Spleen (tissue), 11 donors: ENCODE measurements around the gene DCDC1. TPM values are rescaled to one million over a fixed set of nuclear protein-coding genes. Genes with fewer than 3 reads are reported as not detected.

Experiments used
- DNase-seq: peaks from one replicate; pipeline ENCODE4 v3.0.0-alpha.2; 2020
- H3K27ac ChIP-seq, 8 donors: fragments of 200-600 bp; sonication (generic) in 7 of 8; 1 replicate in 4 of 8; 2 replicates in 4 of 8; pipeline versions ENCODE4 v1.5.0 to v1.8.0; 2016 to 2021; ENCODE audit warnings: inconsistent platforms in 4 of 8, mild to moderate bottlenecking in 4 of 8, moderate library complexity in 1 of 8
- H3K27me3 ChIP-seq, 7 donors: fragments of 200-600 bp; sonication (generic) in 6 of 7; replicated peaks in 1 of 7; 1 replicate in 4 of 7; 2 replicates in 3 of 7; pipeline versions ENCODE4 v1.5.0 to v1.8.0; 2016 to 2021; ENCODE audit warnings: inconsistent platforms in 3 of 7, mild to moderate bottlenecking in 1 of 7
- H3K36me3 ChIP-seq, 6 donors: fragments of 200-600 bp; sonication (generic) in 5 of 6; 1 replicate in 4 of 6; 2 replicates in 2 of 6; pipeline versions ENCODE4 v1.5.0 to v1.8.0; 2016 to 2021; ENCODE audit warnings: inconsistent platforms in 2 of 6
- H3K4me1 ChIP-seq, 6 donors: fragments of 200-600 bp; sonication (generic) in 5 of 6; 1 replicate in 3 of 6; 2 replicates in 3 of 6; pipeline versions ENCODE4 v1.5.0 to v1.8.0; 2016 to 2021; ENCODE audit warnings: inconsistent platforms in 3 of 6
- H3K4me3 ChIP-seq, 8 donors: fragments of 200-600 bp; sonication (generic) in 7 of 8; 1 replicate in 4 of 8; 2 replicates in 4 of 8; pipeline versions ENCODE4 v1.5.0 to v1.8.0; 2016 to 2021; ENCODE audit warnings: inconsistent platforms in 4 of 8, mild to moderate bottlenecking in 4 of 8, moderate library complexity in 2 of 8
- H3K9me3 ChIP-seq, 8 donors: fragments of 200-600 bp; sonication (generic) in 7 of 8; 1 replicate in 4 of 8; 2 replicates in 4 of 8; pipeline versions ENCODE4 v1.5.0 to v1.8.0; 2016 to 2021; ENCODE audit warnings: inconsistent platforms in 4 of 8
- POLR2A ChIP-seq, 3 donors: fragments of 450-650 bp; IDR thresholded peaks; one replicate each; pipeline ENCODE4 v1.5.1; 2017; ENCODE audit warnings: antibody characterized with exemption in 3 of 3, mild to moderate bottlenecking in 1 of 3
- POLR2AphosphoS5 ChIP-seq, 3 donors: sonication (generic); formaldehyde crosslinking; IDR thresholded peaks; one replicate each; pipeline ENCODE4 v1.5.1; 2017; ENCODE audit warnings: antibody characterized with exemption in 3 of 3
- WGBS, 5 donors: extraction: QIAGEN DNeasy Blood & Tissue Kit in 3 of 5; methylation state at CpG; one replicate each; pipeline versions ENCODE4 v1.1.5 to v1.1.7; 2013 to 2018; 5-methylcytosine and 5-hydroxymethylcytosine counted together
- intact Hi-C: fragments of 100-400 bp; cut with DNase I; formaldehyde crosslinking; loops from one replicate; pipeline ENCODE4 v1.15.0; 2023; ENCODE audit warnings: low total_unique reads
- polyA plus RNA-seq, 3 donors: library from polyadenylated mRNA; stranded (reverse); fragments of 200-250 nt; gene quantifications; one replicate each; pipeline ENCODE4 v1.2.1, GENCODE V29; 2013
- total RNA-seq, 7 donors: library from RNA; depleted of rRNA in 3 of 7; stranded (reverse); fragments of >200 nt in 3 of 7; fragmentation: NEBNext Ultra II Directional in 4 of 7; extraction: Animal tissue kit (Norgen Biotek cat#: 25700) in 4 of 7; gene quantifications; one replicate each; pipeline versions ENCODE4 v1.1.0 to v1.2.1, GENCODE V29; 2016 to 2021
- TF ChIP-seq, protein P1 (sequence below), 11 experiments: fragments of 200-600 bp in 7 of 11; fragments of 450-650 bp in 4 of 11; sonication (generic) in 4 of 11; IDR thresholded peaks in 8 of 11; conservative IDR thresholded peaks in 3 of 11; 1 replicate in 7 of 11; 2 replicates in 4 of 11; pipeline versions ENCODE4 v1.4.0 to v1.8.0; 2016 to 2021; ENCODE audit warnings: antibody characterized with exemption in 11 of 11, inconsistent platforms in 4 of 11, mild to moderate bottlenecking in 1 of 11
- donor health status: healthy with polysubstance abuse.
- donor health status: DM: no; HTN: no; CAD: no; lungs with moderate emphysema.
- donor health status: DM: no; HTN: no; CAD: no.
- donor health status: Bipolar disorder and iron deficiency.
- donor health status: healthy.
- donor health status: DM: no; HTN: no; CAD: no.
- donor health status: DM: yes; HTN: yes; CAD: no.

The DCDC1 gene
- total and polyA plus RNA-seq, 10 donors = 0.03 to 0.88 (median 0.25) TPM; not detected in 6

- H3K9me3 ChIP-seq = peaks cover 0 to 17% (median 8%) of the 10 kb centered on the region in 8 donors
- no peak for TF ChIP-seq POLR2A (IDR thresholded peaks at IDR 0.05)
- TF ChIP-seq, protein P1, sequence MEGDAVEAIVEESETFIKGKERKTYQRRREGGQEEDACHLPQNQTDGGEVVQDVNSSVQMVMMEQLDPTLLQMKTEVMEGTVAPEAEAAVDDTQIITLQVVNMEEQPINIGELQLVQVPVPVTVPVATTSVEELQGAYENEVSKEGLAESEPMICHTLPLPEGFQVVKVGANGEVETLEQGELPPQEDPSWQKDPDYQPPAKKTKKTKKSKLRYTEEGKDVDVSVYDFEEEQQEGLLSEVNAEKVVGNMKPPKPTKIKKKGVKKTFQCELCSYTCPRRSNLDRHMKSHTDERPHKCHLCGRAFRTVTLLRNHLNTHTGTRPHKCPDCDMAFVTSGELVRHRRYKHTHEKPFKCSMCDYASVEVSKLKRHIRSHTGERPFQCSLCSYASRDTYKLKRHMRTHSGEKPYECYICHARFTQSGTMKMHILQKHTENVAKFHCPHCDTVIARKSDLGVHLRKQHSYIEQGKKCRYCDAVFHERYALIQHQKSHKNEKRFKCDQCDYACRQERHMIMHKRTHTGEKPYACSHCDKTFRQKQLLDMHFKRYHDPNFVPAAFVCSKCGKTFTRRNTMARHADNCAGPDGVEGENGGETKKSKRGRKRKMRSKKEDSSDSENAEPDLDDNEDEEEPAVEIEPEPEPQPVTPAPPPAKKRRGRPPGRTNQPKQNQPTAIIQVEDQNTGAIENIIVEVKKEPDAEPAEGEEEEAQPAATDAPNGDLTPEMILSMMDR (IDR thresholded peaks at IDR 0.05 in 8 of 11, conservative IDR thresholded peaks at IDR 0.05 in 3 of 11) = no peak
- no peak for TF ChIP-seq POLR2AphosphoS5 (IDR thresholded peaks at IDR 0.05)
- no peak for DNase-seq
- 88 to 98% (median 90%) methylated on average over 1 of the region's 1 CpG for WGBS, 5 donors
- no peaks in the 10 kb centered on the region for H3K36me3 ChIP-seq
- no peaks in the 10 kb centered on the region for H3K27me3 ChIP-seq
- intact Hi-C loops = no loop called here
- no peak overlapping the region for H3K27ac ChIP-seq
- H3K4me1 ChIP-seq = no peaks in the 10 kb centered on the region
- no peak overlapping the region for H3K4me3 ChIP-seq
Measured at GRCh38 chr11:31120428-31120827, 249.1 kb downstream of the DCDC1 start.

DNA sequence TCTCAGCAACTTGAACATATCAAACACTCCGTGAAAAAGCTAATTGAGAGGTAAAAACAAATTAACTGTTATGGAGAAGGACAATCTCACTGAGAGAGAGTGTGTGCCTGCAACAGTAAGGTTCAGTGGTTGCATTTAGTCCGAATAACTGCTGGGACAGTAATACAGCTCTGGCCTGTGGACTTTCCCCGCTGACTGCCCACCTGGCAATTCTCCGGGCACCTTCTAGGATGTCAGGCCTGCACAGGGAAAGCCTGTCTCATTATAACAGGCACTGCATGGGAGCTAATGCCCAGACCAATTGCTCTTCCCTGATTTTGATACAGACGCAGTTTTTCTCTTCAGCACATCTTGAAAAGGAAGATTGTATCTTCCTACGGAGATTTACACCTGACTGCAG lies 251.0 kb downstream of the DCDC1 start:
- H3K4me3 ChIP-seq = no peak overlapping the region
- WGBS, 5 donors = 84 to 88% (median 88%) methylated on average over 6 of the region's 6 CpGs
- DNase-seq = no peak
- no peaks in the 10 kb centered on the region for H3K9me3 ChIP-seq
- intact Hi-C loops = no loop called here
- no peak overlapping the region for H3K27ac ChIP-seq
- H3K4me1 ChIP-seq = no peaks in the 10 kb centered on the region
- no peaks in the 10 kb centered on the region for H3K36me3 ChIP-seq
- TF ChIP-seq POLR2A (IDR thresholded peaks at IDR 0.05) (no peak), POLR2AphosphoS5 (IDR thresholded peaks at IDR 0.05) (no peak)
- TF ChIP-seq, protein P1 (IDR thresholded peaks at IDR 0.05 in 8 of 11, conservative IDR thresholded peaks at IDR 0.05 in 3 of 11) = no peak
- H3K27me3 ChIP-seq = no peaks in the 10 kb centered on the region

- 72 to 80% (median 76%) methylated on average over 2 of the region's 2 CpGs for WGBS, 5 donors
- no peak overlapping the region for H3K27ac ChIP-seq
- intact Hi-C loops = no loop called here
Measured at GRCh38 chr11:31117038-31117437, 252.5 kb downstream of the DCDC1 start.

GRCh38 chr11:31114442-31114841 lies 255.1 kb downstream of the DCDC1 start:
- Histone ChIP-seq H3K9me3 (no peaks in the 10 kb centered on the region), H3K27me3 (no peaks in the 10 kb centered on the region), H3K4me3 (no peak overlapping the region), H3K36me3 (no peaks in the 10 kb centered on the region), H3K4me1 (no peaks in the 10 kb centered on the region), H3K27ac (no peak overlapping the region)
- no peak for TF ChIP-seq POLR2A (IDR thresholded peaks at IDR 0.05)
- TF ChIP-seq POLR2AphosphoS5 (IDR thresholded peaks at IDR 0.05) = no peak
- TF ChIP-seq, protein P1 (IDR thresholded peaks at IDR 0.05 in 8 of 11, conservative IDR thresholded peaks at IDR 0.05 in 3 of 11) = no peak
- intact Hi-C loops = no loop called here
- no peak for DNase-seq
- WGBS, 5 donors = 78 to 95% (median 84%) methylated on average over 2 of the region's 2 CpGs

More at GRCh38 chr11:31117038-31117437, 252.5 kb downstream of the DCDC1 start:
- no peak for TF ChIP-seq POLR2A (IDR thresholded peaks at IDR 0.05)
- TF ChIP-seq, protein P1 (IDR thresholded peaks at IDR 0.05 in 8 of 11, conservative IDR thresholded peaks at IDR 0.05 in 3 of 11) = no peak
- no peak for TF ChIP-seq POLR2AphosphoS5 (IDR thresholded peaks at IDR 0.05)
- Histone ChIP-seq H3K4me1 (no peaks in the 10 kb centered on the region), H3K27me3 (no peaks in the 10 kb centered on the region), H3K9me3 (no peaks in the 10 kb centered on the region), H3K4me3 (no peak overlapping the region), H3K36me3 (no peaks in the 10 kb centered on the region)
- DNase-seq = no peak
